T-helper 2 cell treated with Interferon-gamma antibody and Interleukin-4, amounts not matched to agents 5 μg/mL and 100 μg/mL, for 36 hours (primary cell): Measurements from ENCODE around the gene PRKN.

Experiments
- DNase-seq: peaks from one replicate; pipeline ENCODE4 v3.0.0; 2021; ENCODE audit warnings: low spot score
- H3K27ac Mint-ChIP-seq: one replicate; pipeline ENCODE4 v1.8.0; 2021; ENCODE audit warnings: mild to moderate bottlenecking, mixed read lengths
- H3K27me3 Mint-ChIP-seq: one replicate; pipeline ENCODE4 v1.8.0; 2021; ENCODE audit warnings: low read depth, mixed read lengths
- H3K36me3 Mint-ChIP-seq: one replicate; pipeline ENCODE4 v1.8.0; 2021; ENCODE audit warnings: low read depth, mixed read lengths
- H3K4me1 Mint-ChIP-seq: one replicate; pipeline ENCODE4 v1.8.0; 2021; ENCODE audit warnings: low read depth, mixed read lengths
- H3K4me3 Mint-ChIP-seq: one replicate; pipeline ENCODE4 v1.8.0; 2022; ENCODE audit warnings: mild to moderate bottlenecking, moderate library complexity, mixed read lengths
- H3K9me3 Mint-ChIP-seq: one replicate; pipeline ENCODE4 v1.8.0; 2021; ENCODE audit warnings: mixed read lengths

The PRKN gene

DNA sequence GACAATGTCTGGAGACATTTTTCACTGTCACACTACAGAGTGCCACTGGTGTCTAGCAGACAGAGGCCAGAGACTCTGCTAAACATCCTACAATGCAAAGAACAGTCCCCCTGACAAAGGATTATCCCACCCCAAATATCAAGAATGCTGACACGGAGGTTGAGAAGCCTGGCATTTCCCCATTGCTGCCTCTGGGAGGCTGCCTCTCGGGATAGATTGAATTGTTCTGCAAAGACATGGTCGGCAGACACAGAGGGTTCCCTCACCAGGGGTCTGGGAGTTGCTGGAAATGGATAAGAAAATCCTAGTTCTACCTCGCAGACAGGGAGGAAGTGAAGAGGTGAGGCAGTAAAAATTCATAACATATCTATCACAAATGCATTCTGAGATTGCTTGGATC, 1287.3 kb downstream of the PRKN start:
- DNase-seq = no peak
- Mint-ChIP-seq H3K36me3 (no peaks in the 10 kb centered on the region), H3K9me3 (no peaks in the 10 kb centered on the region), H3K4me3 (no peak overlapping the region), H3K27ac (no peak overlapping the region), H3K27me3 (peaks cover 5% of the 10 kb centered on the region), H3K4me1 (peaks cover 3% of the 10 kb centered on the region)

DNA sequence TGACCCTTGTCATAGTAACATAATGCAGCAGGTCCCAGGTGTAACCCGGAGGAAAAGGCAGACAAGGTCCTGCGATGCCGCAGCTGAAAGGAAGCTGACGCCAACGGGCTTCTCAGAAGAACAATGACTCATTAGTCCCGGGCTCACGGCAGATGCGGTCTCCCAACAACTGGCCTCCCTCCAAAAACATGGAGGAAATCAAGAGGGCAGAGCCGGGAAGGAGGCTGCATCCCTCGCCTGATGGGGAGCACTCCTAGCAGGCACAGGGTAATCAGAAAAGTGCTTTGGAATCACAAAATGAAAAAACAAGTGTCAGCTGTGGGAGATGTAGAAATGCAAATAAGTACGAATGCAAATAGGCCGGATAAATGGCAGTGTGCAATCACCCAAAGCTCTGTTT, 1288.5 kb downstream of the PRKN start:
- Mint-ChIP-seq H3K27ac (no peak overlapping the region), H3K36me3 (no peaks in the 10 kb centered on the region), H3K9me3 (no peaks in the 10 kb centered on the region), H3K27me3 (no peaks in the 10 kb centered on the region), H3K4me3 (no peak overlapping the region), H3K4me1 (no peaks in the 10 kb centered on the region)
- DNase-seq = no peak

DNA sequence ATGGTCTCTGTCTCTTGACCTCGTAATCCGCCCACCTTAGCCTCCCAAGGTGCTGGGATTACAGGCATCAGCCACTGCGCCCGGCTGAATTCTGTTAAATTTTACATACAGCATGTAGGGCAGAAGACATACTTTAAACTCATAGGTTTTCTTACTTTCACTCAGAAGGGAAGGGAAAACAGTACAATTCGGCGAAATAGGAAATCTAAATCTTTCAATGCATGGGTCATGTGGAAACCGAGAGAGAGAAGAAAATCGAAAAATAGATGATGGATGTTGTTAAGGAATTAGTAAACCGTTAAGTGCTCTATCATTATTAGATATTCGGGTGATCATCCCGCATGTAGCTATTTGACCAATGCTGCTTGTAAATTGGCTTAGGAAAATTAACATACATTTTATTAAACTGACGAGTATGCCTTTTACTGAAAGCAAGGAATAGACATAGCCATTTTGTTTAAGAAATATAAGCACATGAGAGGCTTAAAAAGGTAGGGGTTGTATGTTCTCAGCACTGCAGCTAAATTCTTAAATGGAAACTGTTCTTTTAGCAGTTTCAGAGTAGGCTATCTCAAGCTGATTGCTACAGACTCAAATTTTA, 1289.0 kb downstream of the PRKN start:
- Mint-ChIP-seq H3K27ac (no peak overlapping the region), H3K4me3 (no peak overlapping the region), H3K4me1 (no peaks in the 10 kb centered on the region), H3K9me3 (no peaks in the 10 kb centered on the region), H3K36me3 (no peaks in the 10 kb centered on the region), H3K27me3 (no peaks in the 10 kb centered on the region)
- no peak for DNase-seq

DNA sequence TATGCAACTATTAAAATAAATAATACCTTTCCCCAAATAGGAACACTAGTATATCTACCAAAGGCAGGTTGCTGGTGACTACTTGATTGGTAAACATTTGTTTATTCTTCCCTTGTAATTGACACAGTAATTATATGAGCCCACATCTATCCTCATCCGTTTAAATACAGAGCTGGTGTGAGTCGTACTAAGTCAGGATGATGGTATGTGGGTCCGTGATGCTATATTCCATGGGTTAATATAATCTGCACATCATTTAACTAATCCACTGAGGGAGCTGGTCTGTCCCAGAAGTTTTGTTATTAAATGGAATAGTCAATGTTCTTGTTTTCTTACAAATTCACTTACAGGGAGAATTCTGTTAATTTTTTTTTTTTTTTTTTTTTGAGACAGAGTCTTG, 1289.7 kb downstream of the PRKN start:
- H3K4me3 Mint-ChIP-seq = no peak overlapping the region
- no peak for DNase-seq
- no peaks in the 10 kb centered on the region for H3K27me3 Mint-ChIP-seq
- H3K9me3 Mint-ChIP-seq = no peaks in the 10 kb centered on the region
- H3K4me1 Mint-ChIP-seq = no peaks in the 10 kb centered on the region
- no peak overlapping the region for H3K27ac Mint-ChIP-seq
- no peaks in the 10 kb centered on the region for H3K36me3 Mint-ChIP-seq

DNA sequence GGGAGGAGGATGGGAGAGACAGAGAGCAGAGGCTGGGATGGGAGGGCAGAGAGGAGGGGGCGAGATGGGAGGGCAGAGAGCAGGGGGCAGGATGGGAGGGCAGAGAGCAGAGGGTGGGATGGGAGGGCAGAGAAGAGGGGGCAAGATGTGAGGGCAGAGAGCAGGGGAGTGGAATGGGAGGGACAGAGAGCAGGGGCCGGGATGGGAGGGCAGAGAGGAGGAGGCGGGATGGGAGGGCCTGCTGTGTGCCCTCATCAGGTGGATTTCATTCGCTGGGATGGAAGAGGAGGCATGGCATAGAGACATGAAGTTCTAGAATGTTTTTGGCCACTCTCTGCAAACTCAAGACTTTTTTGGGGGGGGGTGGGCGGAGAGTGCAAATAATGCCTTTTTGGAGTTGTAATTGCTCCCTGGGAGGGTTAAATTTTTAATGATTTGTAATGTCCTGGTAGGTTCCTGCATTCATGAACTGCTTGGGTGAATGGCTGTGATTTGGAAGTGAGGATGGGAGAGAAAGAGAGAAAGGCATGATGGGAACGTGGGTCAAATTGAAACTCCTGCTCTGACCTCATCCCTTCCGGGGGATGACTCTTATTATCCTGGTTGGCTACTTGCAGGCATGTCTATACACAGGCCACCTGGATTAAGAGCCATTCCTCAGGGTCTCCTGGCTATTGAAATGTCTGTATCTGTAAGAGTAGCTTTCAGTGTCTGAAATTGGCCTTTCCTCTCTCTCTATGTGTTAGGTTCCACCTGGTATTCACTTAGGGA, 1291.3 kb downstream of the PRKN start:
- Mint-ChIP-seq H3K4me1 (no peaks in the 10 kb centered on the region), H3K36me3 (no peaks in the 10 kb centered on the region), H3K4me3 (no peak overlapping the region), H3K27ac (no peak overlapping the region), H3K9me3 (no peaks in the 10 kb centered on the region), H3K27me3 (no peaks in the 10 kb centered on the region)
- no peak for DNase-seq

DNA sequence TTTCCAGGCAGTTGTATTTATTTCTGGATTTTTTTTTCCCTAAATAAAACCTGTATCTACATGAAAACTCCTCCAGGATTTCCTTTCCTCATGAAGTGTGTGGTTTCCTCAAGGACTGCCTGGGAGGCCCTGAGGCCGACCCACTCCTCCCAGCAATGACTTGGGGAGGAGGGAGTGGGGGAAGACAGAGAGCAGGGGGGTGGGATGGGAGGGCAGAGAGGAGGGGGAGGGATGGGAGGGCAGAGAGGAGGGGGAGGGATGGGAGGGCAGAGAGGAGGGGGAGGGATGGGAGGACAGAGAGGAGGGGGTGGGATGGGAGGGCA, 1291.9 kb downstream of the PRKN start:
- no peaks in the 10 kb centered on the region for H3K4me1 Mint-ChIP-seq
- no peaks in the 10 kb centered on the region for H3K27me3 Mint-ChIP-seq
- no peak overlapping the region for H3K27ac Mint-ChIP-seq
- no peak overlapping the region for H3K4me3 Mint-ChIP-seq
- no peak for DNase-seq
- no peaks in the 10 kb centered on the region for H3K36me3 Mint-ChIP-seq
- no peaks in the 10 kb centered on the region for H3K9me3 Mint-ChIP-seq

DNA sequence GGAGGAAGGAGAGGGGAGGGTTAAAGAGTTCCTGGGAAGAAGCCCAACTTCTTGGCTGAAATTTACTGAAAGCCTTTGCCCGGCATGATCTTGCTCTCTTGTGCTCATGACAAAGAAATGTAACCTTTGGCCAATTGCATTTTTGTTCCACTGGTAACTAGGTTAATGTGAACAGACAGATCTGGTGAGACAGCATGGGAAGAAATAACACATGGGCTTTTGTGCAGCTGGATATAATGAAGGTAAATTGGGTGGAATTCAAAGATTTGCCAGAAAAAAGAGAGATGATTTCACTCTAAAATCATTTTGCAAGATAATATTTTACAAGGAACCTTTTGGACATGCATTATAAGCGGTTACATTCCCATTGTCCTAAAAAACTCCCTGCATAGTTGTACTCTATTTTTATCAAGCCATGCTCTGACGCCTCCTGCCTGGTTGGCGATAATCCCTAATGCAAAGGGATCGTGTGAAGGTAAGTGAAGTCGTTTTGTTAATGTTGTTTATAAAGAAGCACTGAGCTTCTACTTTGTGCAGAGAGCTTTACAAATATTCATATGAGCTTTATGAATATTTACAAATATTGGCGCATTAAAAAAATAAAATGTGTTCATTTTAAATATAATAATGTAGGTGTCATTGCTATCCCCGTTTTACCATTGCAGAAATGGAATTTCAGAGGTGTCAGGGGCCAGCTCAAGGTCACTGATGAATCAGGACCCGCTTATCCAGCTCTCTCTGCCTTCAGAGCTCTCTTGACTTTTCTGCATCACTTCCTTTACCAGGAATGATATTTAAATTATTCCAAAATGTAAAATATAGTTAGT, 1292.4 kb downstream of the PRKN start:
- DNase-seq = no peak
- no peaks in the 10 kb centered on the region for H3K4me1 Mint-ChIP-seq
- H3K27ac Mint-ChIP-seq = no peak overlapping the region
- no peaks in the 10 kb centered on the region for H3K9me3 Mint-ChIP-seq
- H3K4me3 Mint-ChIP-seq = no peak overlapping the region
- H3K27me3 Mint-ChIP-seq = no peaks in the 10 kb centered on the region
- no peaks in the 10 kb centered on the region for H3K36me3 Mint-ChIP-seq

DNA sequence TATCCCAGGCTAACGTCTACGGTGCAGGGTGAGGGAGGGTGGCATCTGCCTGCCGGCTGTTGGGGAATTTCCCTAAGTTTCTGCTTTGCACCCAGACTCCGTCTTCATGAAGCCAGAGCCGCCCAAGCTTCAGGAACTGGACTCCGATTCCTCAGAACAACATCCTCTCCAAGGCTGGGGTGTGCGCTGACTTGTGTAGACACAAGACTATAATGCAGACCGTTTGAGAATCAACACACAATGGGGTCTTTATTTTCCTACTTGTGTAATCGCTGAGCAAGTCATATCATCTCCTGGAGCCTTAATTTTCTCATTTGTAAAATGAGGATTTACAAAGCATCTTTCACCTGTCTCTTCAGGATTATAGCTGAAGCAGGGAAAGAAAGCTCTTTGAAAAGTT, 1293.2 kb downstream of the PRKN start:
- Mint-ChIP-seq H3K27ac (no peak overlapping the region), H3K4me1 (no peaks in the 10 kb centered on the region)

DNA sequence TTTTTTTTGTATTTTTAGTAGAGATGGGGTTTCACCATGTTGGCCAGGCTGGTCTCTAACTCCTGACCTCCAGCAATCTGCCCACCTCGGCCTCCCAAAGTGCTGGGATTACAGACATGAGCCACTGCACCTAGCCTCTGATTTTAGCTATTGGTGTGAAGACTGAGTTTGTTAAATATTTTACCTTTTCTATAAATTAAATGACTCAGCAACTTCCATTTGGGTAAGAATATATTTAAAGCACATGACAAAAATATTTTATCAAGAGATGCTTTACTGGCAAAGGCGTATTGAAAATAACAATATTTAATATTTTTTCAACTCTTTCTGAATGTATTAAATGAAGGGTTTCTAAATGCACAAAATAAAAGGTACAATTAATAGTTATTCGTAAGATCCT, 1295.0 kb downstream of the PRKN start:
- Mint-ChIP-seq H3K27ac (no peak overlapping the region), H3K36me3 (no peaks in the 10 kb centered on the region), H3K4me1 (no peaks in the 10 kb centered on the region), H3K27me3 (no peaks in the 10 kb centered on the region), H3K9me3 (no peaks in the 10 kb centered on the region), H3K4me3 (no peak overlapping the region)
- no peak for DNase-seq

More for the DNA sequence above, 1293.2 kb downstream of the PRKN start:
- no peak for DNase-seq
- Mint-ChIP-seq H3K4me3 (no peak overlapping the region), H3K27me3 (no peaks in the 10 kb centered on the region), H3K9me3 (no peaks in the 10 kb centered on the region), H3K36me3 (no peaks in the 10 kb centered on the region)

DNA sequence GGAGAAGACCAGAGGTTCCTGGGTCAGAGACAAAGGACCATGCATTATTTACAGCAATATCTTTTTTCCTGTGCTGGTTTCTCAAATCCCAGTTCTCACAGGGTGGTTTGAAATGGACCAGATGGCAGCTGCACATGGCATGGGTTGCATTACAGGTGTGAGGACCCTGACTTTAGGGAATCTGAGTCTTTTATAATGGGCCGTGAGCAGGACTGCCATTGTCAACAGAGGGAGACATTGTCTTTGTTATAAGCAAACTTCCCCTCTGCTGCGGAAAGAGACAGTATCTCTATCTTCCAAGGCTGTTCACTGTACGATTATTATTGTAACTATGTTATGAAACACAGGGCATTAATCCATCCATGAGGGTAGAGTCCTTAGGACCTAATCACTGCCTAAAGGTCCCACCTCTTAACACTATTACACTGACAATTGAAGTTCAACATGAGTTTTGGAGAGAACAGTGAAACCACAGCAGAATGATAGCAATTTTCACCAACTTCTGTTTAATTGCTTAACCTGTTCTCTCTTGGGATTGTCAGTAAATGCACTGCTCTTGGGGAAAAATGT, 1297.6 kb downstream of the PRKN start:
- Mint-ChIP-seq H3K27me3 (no peaks in the 10 kb centered on the region), H3K36me3 (no peaks in the 10 kb centered on the region), H3K4me3 (no peak overlapping the region), H3K4me1 (no peaks in the 10 kb centered on the region), H3K27ac (no peak overlapping the region), H3K9me3 (no peaks in the 10 kb centered on the region)
- DNase-seq = no peak

DNA sequence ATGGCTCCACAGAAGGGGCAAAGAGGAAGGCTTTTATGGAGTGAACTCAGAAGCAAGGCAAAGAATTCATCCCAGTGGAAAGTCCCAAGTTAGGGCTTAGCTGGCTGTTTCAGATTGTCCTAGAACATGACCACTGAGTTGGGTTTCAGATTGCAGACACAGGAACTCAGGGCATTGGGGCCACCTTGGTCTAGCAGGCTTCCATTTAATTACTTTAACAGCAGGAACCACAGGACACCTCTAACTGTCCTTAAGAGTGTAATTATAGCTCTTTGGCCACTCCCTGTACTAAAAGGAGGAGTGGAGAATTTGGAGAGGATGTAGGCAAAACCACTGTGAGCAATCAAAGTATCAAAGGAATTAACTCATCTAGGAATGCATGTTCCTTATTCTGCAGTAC, 1303.1 kb downstream of the PRKN start:
- Mint-ChIP-seq H3K9me3 (no peaks in the 10 kb centered on the region), H3K36me3 (no peaks in the 10 kb centered on the region), H3K27ac (no peak overlapping the region), H3K27me3 (peaks cover 7% of the 10 kb centered on the region), H3K4me1 (no peaks in the 10 kb centered on the region), H3K4me3 (no peak overlapping the region)
- no peak for DNase-seq

DNA sequence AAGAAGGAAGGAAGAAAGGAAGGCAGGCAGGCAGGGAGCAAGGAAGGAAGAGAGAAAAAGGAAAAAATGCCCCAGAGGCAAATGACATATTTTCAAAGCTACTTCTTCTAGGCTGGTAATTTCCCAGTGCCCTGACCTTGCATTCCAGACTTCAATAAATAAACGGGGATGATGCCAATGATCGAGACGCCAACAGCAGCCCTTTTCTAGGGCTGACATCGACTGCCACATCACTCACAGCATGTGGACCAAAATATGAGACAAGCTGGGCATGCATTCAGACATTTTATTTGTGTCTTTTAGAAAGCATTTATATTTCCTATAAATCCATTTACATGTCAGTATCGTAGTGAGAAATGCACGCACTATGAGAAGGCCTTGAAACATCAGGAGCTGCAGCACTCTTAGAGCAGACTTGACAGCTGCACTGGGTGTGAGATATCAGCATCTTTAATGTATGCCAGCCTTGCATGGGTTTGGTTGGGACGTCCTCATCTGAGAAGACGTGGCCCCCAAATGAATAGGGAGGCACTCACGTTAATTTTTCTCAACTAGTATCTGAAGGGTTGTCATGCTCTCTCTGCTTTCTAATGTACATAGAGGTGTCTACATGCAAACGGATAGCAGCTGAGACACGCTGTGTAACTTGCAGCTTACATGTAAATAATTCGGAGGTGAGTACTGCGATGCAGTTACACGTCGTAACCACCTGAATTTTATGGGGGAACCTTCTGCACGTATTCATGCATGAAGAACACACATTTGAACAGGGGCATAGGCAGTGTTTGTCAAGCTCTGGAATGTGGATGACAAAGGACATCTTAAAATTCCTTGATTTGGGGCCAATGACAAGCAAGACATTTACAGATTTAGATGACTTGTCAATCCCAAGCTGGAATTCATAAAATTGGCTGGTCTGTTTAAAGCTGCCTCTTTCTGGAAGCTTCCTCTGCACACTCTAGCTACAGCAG, 1304.6 kb downstream of the PRKN start:
- no peaks in the 10 kb centered on the region for H3K4me1 Mint-ChIP-seq
- H3K36me3 Mint-ChIP-seq = no peaks in the 10 kb centered on the region
- H3K27me3 Mint-ChIP-seq = peaks cover 7% of the 10 kb centered on the region
- H3K27ac Mint-ChIP-seq = no peak overlapping the region
- H3K4me3 Mint-ChIP-seq = no peak overlapping the region
- no peak for DNase-seq
- H3K9me3 Mint-ChIP-seq = no peaks in the 10 kb centered on the region

DNA sequence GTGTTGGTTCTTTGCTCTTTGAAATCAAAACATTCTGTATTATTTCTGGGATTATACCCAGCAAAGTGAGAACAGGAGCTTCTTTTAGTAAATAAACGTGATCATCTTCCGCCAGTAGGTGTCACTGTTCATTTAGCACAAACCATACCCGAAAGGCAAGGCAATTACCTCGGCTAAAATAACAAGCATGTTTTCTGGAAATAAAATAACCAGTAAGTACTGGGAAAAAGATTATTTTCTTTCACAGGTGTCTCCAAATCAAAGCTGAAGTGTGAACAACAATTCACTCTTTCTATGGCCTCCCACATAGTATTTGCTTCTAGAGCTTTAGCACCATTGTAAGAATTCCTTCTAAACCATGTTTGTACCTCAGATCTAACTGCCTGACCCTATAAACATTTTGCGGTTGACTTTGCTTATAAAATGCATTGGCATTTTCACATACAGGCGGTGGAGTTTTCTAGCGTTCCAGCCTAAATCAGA, 1309.1 kb downstream of the PRKN start:
- Mint-ChIP-seq H3K27ac (no peak overlapping the region), H3K4me1 (no peaks in the 10 kb centered on the region), H3K9me3 (no peaks in the 10 kb centered on the region), H3K36me3 (no peaks in the 10 kb centered on the region), H3K4me3 (no peak overlapping the region), H3K27me3 (peaks cover 7% of the 10 kb centered on the region)
- no peak for DNase-seq
